ENCODE measurements around the gene ATG5.

- TF ChIP-seq PPARA (CRISPR knock-in tag; IDR thresholded peaks at IDR 0.05; ENCODE audit: borderline replicate concordance) = no peak
- no peak for TF ChIP-seq ARNTL (CRISPR knock-in tag; IDR thresholded peaks at IDR 0.05; ENCODE audit: borderline replicate concordance, low read depth)
- TF ChIP-seq GLIS3 (CRISPR knock-in tag; IDR thresholded peaks at IDR 0.05) = no peak
- no peak for TF ChIP-seq BACH2 (CRISPR knock-in tag; IDR thresholded peaks at IDR 0.05; ENCODE audit: borderline replicate concordance)
- no peak for TF ChIP-seq ZFP30 (CRISPR knock-in tag; IDR thresholded peaks at IDR 0.05)
- no peak for TF ChIP-seq ISL1 (CRISPR knock-in tag; IDR thresholded peaks at IDR 0.05)
- no peak for TF ChIP-seq RARB (CRISPR knock-in tag; IDR thresholded peaks at IDR 0.05)
- TF ChIP-seq TCF4 (CRISPR knock-in tag; IDR thresholded peaks at IDR 0.05; ENCODE audit: borderline replicate concordance) = no peak
- no peak for TF ChIP-seq ZFP3 (CRISPR knock-in tag; IDR thresholded peaks at IDR 0.05)
- TF ChIP-seq PATZ1 (CRISPR knock-in tag; IDR thresholded peaks at IDR 0.05; ENCODE audit: borderline replicate concordance) = no peak
- no peak for TF ChIP-seq ZC3H10 (CRISPR knock-in tag; IDR thresholded peaks at IDR 0.05)
- TF ChIP-seq ZNF70 (CRISPR knock-in tag; IDR thresholded peaks at IDR 0.05) = no peak
- no peak for TF ChIP-seq CREB5 (CRISPR knock-in tag; IDR thresholded peaks at IDR 0.05; ENCODE audit: low read depth)
These were observed 139.4 kb downstream of the ATG5 start for GRCh38 chr6:106186172-106186571.

Data from SK-N-SH treated with all-trans-retinoic acid at 6 μM for 48 hours (cell line).